Hepatocyte (in vitro differentiated cells): Measurements from ENCODE around the gene FILIP1.

Experiments
- CTCF ChIP-seq: fragments of 200-600 bp; sonication (generic); IDR thresholded peaks from 2 replicates; pipeline ENCODE4 v1.5.1; 2016; ENCODE audit warnings: antibody characterized with exemption, mild to moderate bottlenecking; ENCODE audit not compliant: poor library complexity
- EZH2phosphoT487 ChIP-seq: fragments of 200-600 bp; sonication (generic); IDR thresholded peaks from one replicate; pipeline ENCODE4 v1.6.1; 2018; ENCODE audit warnings: antibody characterized with exemption, mild to moderate bottlenecking, low read depth, moderate library complexity; ENCODE audit not compliant: unreplicated experiment, severe bottlenecking

- TF ChIP-seq CTCF (no peak), EZH2phosphoT487 (no peak)
Observed at GRCh38 chr6:75268988-75269354, 224.6 kb downstream of the FILIP1 start.
